ENCODE measurements around the gene ELOVL6. TPM values are rescaled to one million over a fixed set of nuclear protein-coding genes. Genes with fewer than 3 reads are reported as not detected.

Gene ELOVL6
- total and polyA plus RNA-seq, 2 donors (not counting 1 experiment from before 2014, with no cell fraction given): 15.0 to 43.4 TPM

DNA sequence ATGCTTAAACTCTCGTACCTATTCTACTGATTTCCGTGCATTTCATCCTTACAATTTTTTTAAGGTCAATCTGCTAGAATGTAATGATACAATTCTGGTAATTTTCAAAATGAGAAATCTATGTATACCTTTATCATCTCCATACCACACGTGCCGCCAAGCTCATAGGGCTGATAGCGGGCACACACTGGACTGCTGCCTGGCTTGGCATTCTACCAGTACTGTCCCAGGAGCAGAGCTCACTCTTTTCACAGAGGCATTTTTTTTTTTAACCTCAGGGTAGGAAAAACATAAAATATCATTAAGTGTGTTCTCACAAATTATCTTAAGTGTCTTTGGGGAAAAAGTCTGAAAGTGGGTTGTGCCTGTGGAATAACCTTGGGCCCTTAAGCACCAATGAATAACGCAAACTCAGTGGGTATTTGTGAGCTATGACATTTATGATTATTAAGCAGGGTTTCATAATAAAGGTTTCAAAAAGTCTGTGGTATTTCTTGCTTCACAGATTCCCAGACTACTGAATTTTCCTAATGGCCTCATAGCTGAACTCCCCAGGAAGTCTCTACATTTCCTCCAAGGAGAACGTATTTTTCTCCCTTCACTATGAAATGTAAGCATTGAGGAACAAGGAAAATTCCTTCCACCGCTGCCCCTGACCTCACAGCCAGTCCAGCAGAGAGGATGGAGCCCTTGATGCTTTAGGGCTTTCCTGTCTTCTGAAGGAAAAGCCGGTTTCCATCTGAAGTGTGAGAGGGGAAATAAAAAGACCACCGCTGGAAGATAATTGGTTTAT lies 125.2 kb downstream of the ELOVL6 start:
- Histone ChIP-seq H3K4me2 (ENCODE audit: extremely low read depth, insufficient read depth, low read length) (no peak overlapping the region), H3K4me3 (replicated peaks in 1 of 4; ENCODE audit: control extremely low read depth in 1 of 4, insufficient read depth in 1 of 4, low read depth in 3 of 4, low read length in 4 of 4) (no peak overlapping the region), H4K20me1 (ENCODE audit: control insufficient read depth, extremely low read depth, insufficient read depth, low read length) (no peaks in the 10 kb centered on the region), H3K9ac (ENCODE audit: insufficient read depth, low read length) (no peak overlapping the region), H3K4me1 (ENCODE audit: control insufficient read depth, extremely low read depth, insufficient read depth, low read length) (no peaks in the 10 kb centered on the region), H3K36me3 (ENCODE audit: control insufficient read depth, insufficient read depth, low read length) (no peaks in the 10 kb centered on the region), H3K27me3 (ENCODE audit: control insufficient read depth, insufficient read depth, low read length) (no peaks in the 10 kb centered on the region), H2AFZ (ENCODE audit: low read length) (no peak overlapping the region), H3K27ac (ENCODE audit: insufficient read depth, low read length) (no peak overlapping the region), H3K79me2 (ENCODE audit: control insufficient read depth, insufficient read depth, low read length) (no peaks in the 10 kb centered on the region), H3K9me3 (ENCODE audit: control insufficient read depth, insufficient read depth, low read depth, low read length) (no peaks in the 10 kb centered on the region)
- TF ChIP-seq, protein P1, sequence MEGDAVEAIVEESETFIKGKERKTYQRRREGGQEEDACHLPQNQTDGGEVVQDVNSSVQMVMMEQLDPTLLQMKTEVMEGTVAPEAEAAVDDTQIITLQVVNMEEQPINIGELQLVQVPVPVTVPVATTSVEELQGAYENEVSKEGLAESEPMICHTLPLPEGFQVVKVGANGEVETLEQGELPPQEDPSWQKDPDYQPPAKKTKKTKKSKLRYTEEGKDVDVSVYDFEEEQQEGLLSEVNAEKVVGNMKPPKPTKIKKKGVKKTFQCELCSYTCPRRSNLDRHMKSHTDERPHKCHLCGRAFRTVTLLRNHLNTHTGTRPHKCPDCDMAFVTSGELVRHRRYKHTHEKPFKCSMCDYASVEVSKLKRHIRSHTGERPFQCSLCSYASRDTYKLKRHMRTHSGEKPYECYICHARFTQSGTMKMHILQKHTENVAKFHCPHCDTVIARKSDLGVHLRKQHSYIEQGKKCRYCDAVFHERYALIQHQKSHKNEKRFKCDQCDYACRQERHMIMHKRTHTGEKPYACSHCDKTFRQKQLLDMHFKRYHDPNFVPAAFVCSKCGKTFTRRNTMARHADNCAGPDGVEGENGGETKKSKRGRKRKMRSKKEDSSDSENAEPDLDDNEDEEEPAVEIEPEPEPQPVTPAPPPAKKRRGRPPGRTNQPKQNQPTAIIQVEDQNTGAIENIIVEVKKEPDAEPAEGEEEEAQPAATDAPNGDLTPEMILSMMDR (conservative IDR thresholded peaks at IDR 0.05 in 1 of 2, IDR thresholded peaks at IDR 0.05 in 1 of 2; ENCODE audit: low read depth in 1 of 2, low read length in 2 of 2): no peak
- TF ChIP-seq EZH2 (IDR thresholded peaks at IDR 0.05; ENCODE audit: low read length, missing control alignments): no peak
- DNase-seq (ENCODE audit: low read depth in 2 of 2): no peak

- no peak for DNase-seq (ENCODE audit: low read depth in 2 of 2)
- Histone ChIP-seq H3K4me2 (ENCODE audit: extremely low read depth, insufficient read depth, low read length) (no peak overlapping the region), H3K9ac (ENCODE audit: insufficient read depth, low read length) (no peak overlapping the region), H3K27me3 (ENCODE audit: control insufficient read depth, insufficient read depth, low read length) (no peaks in the 10 kb centered on the region), H3K9me3 (ENCODE audit: control insufficient read depth, insufficient read depth, low read depth, low read length) (no peaks in the 10 kb centered on the region), H3K36me3 (ENCODE audit: control insufficient read depth, insufficient read depth, low read length) (no peaks in the 10 kb centered on the region), H4K20me1 (ENCODE audit: control insufficient read depth, extremely low read depth, insufficient read depth, low read length) (no peaks in the 10 kb centered on the region), H3K4me1 (ENCODE audit: control insufficient read depth, extremely low read depth, insufficient read depth, low read length) (no peaks in the 10 kb centered on the region), H3K27ac (ENCODE audit: insufficient read depth, low read length) (no peak overlapping the region), H2AFZ (ENCODE audit: low read length) (no peak overlapping the region), H3K4me3 (replicated peaks in 1 of 4; ENCODE audit: control extremely low read depth in 1 of 4, insufficient read depth in 1 of 4, low read depth in 3 of 4, low read length in 4 of 4) (no peak overlapping the region), H3K79me2 (ENCODE audit: control insufficient read depth, insufficient read depth, low read length) (no peaks in the 10 kb centered on the region)
- TF ChIP-seq EZH2 (IDR thresholded peaks at IDR 0.05; ENCODE audit: low read length, missing control alignments): no peak
- TF ChIP-seq, protein P1 (conservative IDR thresholded peaks at IDR 0.05 in 1 of 2, IDR thresholded peaks at IDR 0.05 in 1 of 2; ENCODE audit: low read depth in 1 of 2, low read length in 2 of 2): no peak
These were observed 126.9 kb downstream of the ELOVL6 start for GRCh38 chr4:110071466-110071865.

DNA sequence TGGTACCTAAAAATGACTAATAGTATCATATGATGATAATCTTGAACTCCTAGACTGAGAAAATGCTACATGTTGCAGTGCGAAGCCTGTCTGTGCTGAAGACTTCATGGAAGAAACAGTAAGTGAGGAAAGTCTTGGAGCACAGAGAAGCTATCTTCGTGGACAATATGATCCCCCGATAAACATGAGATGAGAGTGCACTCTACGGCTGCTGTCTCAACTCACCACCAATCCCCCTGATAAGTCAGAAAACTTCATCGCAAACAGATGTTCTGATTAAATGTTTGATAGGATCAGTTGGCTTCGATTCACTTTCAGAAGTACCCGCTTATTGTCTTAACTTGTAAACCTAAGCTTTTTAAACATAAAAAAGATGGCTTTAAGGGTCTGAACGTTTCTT lies 130.2 kb downstream of the ELOVL6 start:
- TF ChIP-seq EZH2 (IDR thresholded peaks at IDR 0.05; ENCODE audit: low read length, missing control alignments): no peak
- TF ChIP-seq, protein P1 (conservative IDR thresholded peaks at IDR 0.05 in 1 of 2, IDR thresholded peaks at IDR 0.05 in 1 of 2; ENCODE audit: low read depth in 1 of 2, low read length in 2 of 2): no peak
- Histone ChIP-seq H3K9ac (ENCODE audit: insufficient read depth, low read length) (no peak overlapping the region), H3K4me1 (ENCODE audit: control insufficient read depth, extremely low read depth, insufficient read depth, low read length) (no peaks in the 10 kb centered on the region), H3K4me2 (ENCODE audit: extremely low read depth, insufficient read depth, low read length) (no peak overlapping the region), H3K27me3 (ENCODE audit: control insufficient read depth, insufficient read depth, low read length) (no peaks in the 10 kb centered on the region), H4K20me1 (ENCODE audit: control insufficient read depth, extremely low read depth, insufficient read depth, low read length) (no peaks in the 10 kb centered on the region), H3K9me3 (ENCODE audit: control insufficient read depth, insufficient read depth, low read depth, low read length) (no peaks in the 10 kb centered on the region), H3K79me2 (ENCODE audit: control insufficient read depth, insufficient read depth, low read length) (no peaks in the 10 kb centered on the region), H2AFZ (ENCODE audit: low read length) (no peak overlapping the region), H3K4me3 (replicated peaks in 1 of 4; ENCODE audit: control extremely low read depth in 1 of 4, insufficient read depth in 1 of 4, low read depth in 3 of 4, low read length in 4 of 4) (no peak overlapping the region), H3K36me3 (ENCODE audit: control insufficient read depth, insufficient read depth, low read length) (no peaks in the 10 kb centered on the region), H3K27ac (ENCODE audit: insufficient read depth, low read length) (no peak overlapping the region)
- DNase-seq (ENCODE audit: low read depth in 2 of 2): no peak
